HG03095 (cell line): ENCODE data around the gene SCD5.

Experiments
- ATAC-seq: cut with Tn5 transposase; IDR thresholded peaks from one replicate; pipeline ENCODE4 v1.9.1; 2021; ENCODE audit warnings: moderate library complexity; ENCODE audit not compliant: unreplicated experiment

SCD5 gene

GRCh38 chr4:82606622-82607021, 192.0 kb downstream of the SCD5 start:
- no peak for ATAC-seq

- ATAC-seq: no peak
Observed at GRCh38 chr4:82604522-82604921, 194.1 kb downstream of the SCD5 start.

- ATAC-seq: no peak
Observed at GRCh38 chr4:82601242-82602015, 197.2 kb downstream of the SCD5 start.

GRCh38 chr4:82599336-82599735, 199.3 kb downstream of the SCD5 start:
- no peak for ATAC-seq

GRCh38 chr4:82594456-82594855, 204.1 kb downstream of the SCD5 start:
- no peak for ATAC-seq

- no peak for ATAC-seq
Observed at GRCh38 chr4:82593411-82593810, 205.2 kb downstream of the SCD5 start.

GRCh38 chr4:82592639-82593038, 206.0 kb downstream of the SCD5 start:
- ATAC-seq: no peak

- ATAC-seq: no peak
Observed at GRCh38 chr4:82591592-82591991, 207.0 kb downstream of the SCD5 start.

GRCh38 chr4:82589756-82590155, 208.8 kb downstream of the SCD5 start:
- no peak for ATAC-seq

GRCh38 chr4:82588771-82589270, 209.8 kb downstream of the SCD5 start:
- no peak for ATAC-seq

GRCh38 chr4:82587826-82588540, 210.6 kb downstream of the SCD5 start:
- no peak for ATAC-seq

GRCh38 chr4:82585690-82586435, 212.7 kb downstream of the SCD5 start:
- ATAC-seq: no peak

GRCh38 chr4:82584931-82585330, 213.7 kb downstream of the SCD5 start:
- ATAC-seq: no peak

GRCh38 chr4:82583897-82584587, 214.6 kb downstream of the SCD5 start:
- no peak for ATAC-seq

GRCh38 chr4:82579932-82580331, 218.7 kb downstream of the SCD5 start:
- no peak for ATAC-seq
